HG02938 (cell line): ENCODE results near the gene TMEM178A.

Source experiments
- ATAC-seq: cut with Tn5 transposase; IDR thresholded peaks from one replicate; pipeline ENCODE4 v1.9.1; 2021; ENCODE audit warnings: mild to moderate bottlenecking, moderate library complexity; ENCODE audit not compliant: unreplicated experiment

The TMEM178A gene

DNA sequence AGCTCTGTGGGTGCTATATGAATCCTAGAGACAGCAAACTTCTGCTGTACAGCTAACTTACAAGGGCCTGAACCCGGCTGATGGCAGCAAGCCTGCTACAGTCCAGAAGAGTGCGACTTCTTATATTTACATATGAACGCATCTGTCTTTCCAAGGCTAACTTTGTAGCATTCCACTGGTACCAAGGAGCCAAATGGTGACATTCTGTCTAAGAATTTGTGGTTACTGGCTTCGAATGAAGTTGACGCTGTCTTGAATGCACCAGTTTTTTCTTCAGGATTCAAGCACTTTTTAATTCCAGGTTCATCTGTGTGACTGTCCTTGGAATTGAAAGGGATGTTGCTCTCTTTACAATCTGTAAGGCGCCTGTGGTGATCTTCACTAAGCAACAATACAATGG is 70.9 kb downstream of the TMEM178A start:
- no peak for ATAC-seq

DNA sequence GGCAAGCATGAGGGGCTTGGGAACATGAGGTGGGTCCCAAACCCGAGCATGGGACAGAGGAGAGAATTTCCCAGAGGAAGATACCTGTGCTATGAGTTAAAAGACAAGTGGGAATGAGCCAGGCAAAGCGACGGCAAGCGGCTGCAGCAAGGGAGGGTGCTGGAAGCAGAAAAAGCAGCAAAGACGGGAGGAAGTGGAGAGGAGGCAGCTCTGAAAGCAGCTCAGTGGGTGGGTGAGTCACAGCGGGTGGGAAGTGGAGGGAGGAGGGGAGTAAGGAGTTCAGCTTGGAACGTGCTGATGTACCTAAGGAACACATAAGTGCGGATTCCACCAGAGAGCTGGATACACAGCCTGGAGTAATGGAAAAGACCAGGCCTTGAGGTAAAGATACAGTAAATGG is 71.9 kb downstream of the TMEM178A start:
- no peak for ATAC-seq

DNA sequence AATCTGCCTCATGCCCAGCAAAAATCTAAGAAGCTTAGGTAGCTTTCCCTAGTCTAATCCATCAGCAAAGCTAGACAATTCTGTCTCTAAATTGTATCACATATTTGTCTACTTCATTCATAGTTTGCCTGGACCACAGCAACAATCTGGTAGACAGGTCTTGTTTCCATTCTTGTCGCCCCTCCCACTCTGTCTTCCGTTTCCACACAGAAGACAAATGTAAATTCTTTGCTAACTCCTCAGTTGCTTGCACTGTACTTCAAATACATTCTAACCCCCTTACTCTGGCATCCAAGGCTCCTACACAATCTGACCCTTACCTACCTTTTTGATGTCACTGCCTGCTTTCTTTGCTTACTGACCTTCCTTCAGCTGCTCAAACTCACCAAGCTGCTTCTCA is 73.2 kb downstream of the TMEM178A start:
- no peak for ATAC-seq

DNA sequence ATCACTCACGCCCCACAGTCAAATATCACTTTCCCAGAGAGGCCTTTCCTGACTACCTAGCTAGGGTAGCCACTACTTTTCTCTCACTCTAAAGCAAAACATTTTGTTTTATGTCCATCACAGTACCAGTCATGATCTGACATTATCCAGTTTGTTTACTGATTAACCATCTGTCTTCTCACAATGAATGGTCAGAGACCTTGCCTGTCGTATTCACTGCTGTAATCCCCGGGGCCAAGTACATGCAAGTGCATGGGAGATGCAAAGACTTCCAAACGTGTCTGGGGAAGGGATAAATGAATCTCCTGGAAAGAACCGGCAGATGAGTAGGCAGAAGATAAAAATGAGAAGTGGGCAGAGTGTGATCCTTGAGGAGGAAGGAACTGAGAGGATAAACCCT is 73.7 kb downstream of the TMEM178A start:
- no peak for ATAC-seq

DNA sequence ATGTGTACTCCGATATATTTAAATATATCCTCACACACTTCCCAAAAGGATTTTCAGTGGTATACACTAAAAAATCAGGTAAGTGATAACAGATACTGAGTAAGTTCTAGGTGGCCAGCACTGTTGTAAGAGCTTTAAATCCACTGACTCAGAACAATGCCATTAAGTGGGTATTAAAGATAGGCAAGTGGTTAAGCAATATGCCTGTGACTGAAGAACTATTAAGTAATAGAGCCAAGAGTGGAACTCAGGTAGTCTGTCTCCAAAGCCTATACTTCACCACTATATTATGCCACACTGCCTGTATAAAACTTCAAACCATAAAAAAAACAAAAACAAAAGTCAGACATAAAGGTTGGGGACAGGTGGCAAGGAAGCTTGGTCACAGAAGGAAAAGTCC is 76.2 kb downstream of the TMEM178A start:
- ATAC-seq, result no peak

DNA sequence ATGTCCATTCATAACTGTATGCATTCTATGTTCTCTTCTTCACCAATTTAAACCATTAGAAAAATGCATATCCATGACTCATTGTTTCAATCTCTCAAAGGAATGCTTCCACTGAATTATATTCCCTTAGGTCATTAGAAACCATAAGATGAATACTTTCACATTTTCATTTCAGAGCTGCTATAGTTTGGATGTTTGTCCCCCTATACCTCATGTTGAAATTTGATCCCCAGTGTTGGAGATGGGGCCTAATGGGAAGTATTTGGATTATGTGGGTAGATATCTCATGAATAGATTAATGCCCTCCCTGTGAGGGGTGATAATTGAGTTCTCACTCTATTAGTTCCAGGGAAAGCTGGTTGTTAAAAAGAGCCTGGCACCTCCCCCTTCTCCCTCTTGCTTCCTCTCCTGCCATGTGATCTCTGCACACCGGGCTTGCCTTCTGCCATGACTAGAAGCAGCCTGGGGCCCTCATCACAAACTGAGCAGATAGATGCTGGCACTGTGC is 77.6 kb downstream of the TMEM178A start:
- no peak for ATAC-seq

DNA sequence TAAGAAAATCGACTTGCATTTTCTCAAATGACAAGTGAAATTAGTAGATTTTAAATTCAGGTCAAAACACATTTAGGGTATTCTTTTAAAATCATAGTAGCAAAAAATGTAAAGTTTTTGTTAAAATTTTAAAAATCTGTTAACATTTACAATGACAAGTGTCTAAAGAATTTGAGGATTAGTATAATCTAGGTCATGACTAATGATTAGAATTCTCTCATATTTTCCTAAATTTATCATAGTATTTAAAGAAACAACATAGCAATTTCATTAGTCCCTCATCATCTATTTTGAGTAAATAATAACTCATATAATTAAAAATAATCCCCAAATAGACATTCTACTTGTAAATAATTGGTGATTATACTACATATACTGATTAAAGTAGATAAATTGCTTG is 89.7 kb downstream of the TMEM178A start:
- no peak for ATAC-seq

DNA sequence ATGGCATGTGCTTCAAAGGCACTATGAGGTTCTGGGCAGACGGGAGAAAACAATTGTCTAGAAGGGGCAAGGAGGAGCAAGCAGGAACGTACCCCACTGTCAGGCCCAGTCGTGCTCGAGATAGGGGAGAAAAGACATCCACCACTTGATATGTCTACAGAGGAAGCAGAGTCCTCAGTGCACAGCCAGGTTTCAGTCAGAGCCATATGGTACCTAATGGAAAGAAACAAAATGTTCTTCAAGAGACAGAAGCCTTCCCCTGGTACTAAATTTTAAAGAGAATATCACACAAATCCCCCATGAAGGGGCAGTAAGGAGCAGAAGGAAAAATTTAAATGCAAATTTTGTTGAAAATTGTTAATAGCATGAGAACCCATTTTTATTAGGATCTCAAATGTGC is 91.4 kb downstream of the TMEM178A start:
- no peak for ATAC-seq

DNA sequence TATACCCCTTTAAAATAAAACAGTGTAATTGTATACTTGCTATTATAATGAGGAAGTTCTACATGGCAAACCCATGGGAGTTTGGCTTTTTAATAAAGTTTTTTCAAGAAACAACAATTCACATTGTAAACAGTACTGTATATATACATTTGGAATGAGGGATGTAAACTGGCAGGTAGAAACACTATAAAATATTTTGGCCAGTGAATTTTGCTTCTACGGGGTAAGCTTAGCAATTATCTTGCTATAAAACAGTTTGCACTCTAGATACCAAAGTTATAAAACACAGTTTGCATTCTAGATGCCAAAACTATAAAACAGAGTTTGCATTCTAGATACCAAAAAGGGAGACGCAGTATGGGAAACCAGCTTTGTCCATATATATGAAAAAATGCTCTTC is 96.7 kb downstream of the TMEM178A start:
- no peak for ATAC-seq
